COLO668 (cell line): Measurements from ENCODE around the gene EXOC3L2.
"Not testable (repeated sequence)": the region's sequence is repeated elsewhere in the genome, so short reads cannot be mapped to it uniquely, and the experiment has no call there.

Source experiments
- DNase-seq: peaks from one replicate; lab custom pipeline; 2025; ENCODE audit not compliant: unreplicated experiment; lab: John Stamatoyannopoulos, UW

EXOC3L2 gene

GRCh38 chr19:45245334-45245787 is at the start of gene EXOC3L2:
Gene EXOC3L2, minus strand, starts transcription at chr19:45245407. Its CDS starts 6,362 bp downstream, at chr19:45239045.
- no peak for DNase-seq

- no peak for DNase-seq
Observed at GRCh38 chr19:45294291-45295029, 49.3 kb upstream of the EXOC3L2 start.

- DNase-seq = no peak
Observed at GRCh38 chr19:45293682-45294081, 48.5 kb upstream of the EXOC3L2 start.

GRCh38 chr19:45291834-45292233 is 46.6 kb upstream of the EXOC3L2 start:
- DNase-seq = no peak

- DNase-seq = no peak
Observed at GRCh38 chr19:45290381-45290931, 45.2 kb upstream of the EXOC3L2 start.

GRCh38 chr19:45283443-45284033 is 38.3 kb upstream of the EXOC3L2 start:
- no peak for DNase-seq

GRCh38 chr19:45280471-45280961 is 35.3 kb upstream of the EXOC3L2 start:
- no peak for DNase-seq

- no peak for DNase-seq
Observed at GRCh38 chr19:45279587-45280192, 34.5 kb upstream of the EXOC3L2 start.

- DNase-seq = no peak
Observed at GRCh38 chr19:45278087-45278486, 32.9 kb upstream of the EXOC3L2 start.

- peak; percentile 12 for DNase-seq
Observed at GRCh38 chr19:45276284-45276687, 31.1 kb upstream of the EXOC3L2 start.

- DNase-seq = peak; percentile 5
Observed at GRCh38 chr19:45275370-45275971, 30.3 kb upstream of the EXOC3L2 start.

- DNase-seq = no peak
Observed at GRCh38 chr19:45273521-45273855, 28.3 kb upstream of the EXOC3L2 start.

- no peak for DNase-seq
Observed at GRCh38 chr19:45271735-45272108, 26.5 kb upstream of the EXOC3L2 start.

GRCh38 chr19:45271098-45271734 is 26.0 kb upstream of the EXOC3L2 start:
- DNase-seq = no peak

- not testable (repeated sequence) for DNase-seq
Observed at GRCh38 chr19:45269939-45270338, 24.7 kb upstream of the EXOC3L2 start.

GRCh38 chr19:45267296-45267695 is 22.1 kb upstream of the EXOC3L2 start:
- DNase-seq = no peak

- DNase-seq = no peak
Observed at GRCh38 chr19:45265375-45265774, 20.2 kb upstream of the EXOC3L2 start.

GRCh38 chr19:45264781-45265317 is 19.6 kb upstream of the EXOC3L2 start:
- no peak for DNase-seq

GRCh38 chr19:45263013-45263412 is 17.8 kb upstream of the EXOC3L2 start:
- DNase-seq = no peak

GRCh38 chr19:45262570-45262969 is 17.4 kb upstream of the EXOC3L2 start:
- DNase-seq = no peak

- no peak for DNase-seq
Observed at GRCh38 chr19:45258862-45259261, 13.7 kb upstream of the EXOC3L2 start.
